GM23248 (cell line): ENCODE results near the gene PARP3.

Experiments
- EZH2 ChIP-seq: fragments of 200-600 bp; sonication (generic); IDR thresholded peaks from 2 replicates; pipeline ENCODE4 v1.6.1; 2018; ENCODE audit warnings: antibody characterized with exemption, mild to moderate bottlenecking; ENCODE audit not compliant: insufficient read depth, poor library complexity, severe bottlenecking
- EZH2phosphoT487 ChIP-seq: fragments of 200-600 bp; sonication (generic); IDR thresholded peaks from 2 replicates; pipeline ENCODE4 v1.6.1; 2018; ENCODE audit warnings: antibody characterized with exemption, moderate library complexity, mild to moderate bottlenecking, low read depth; ENCODE audit not compliant: insufficient read depth

- TF ChIP-seq EZH2phosphoT487 (no peak), EZH2 (no peak)
These were observed 25.4 kb downstream of the PARP3 start, which contains the start of gene PCBP4 for GRCh38 chr3:51967384-51968169.
